K562 treated with DMSO at 1 percent for 24 hours (cell line): ENCODE measurements around the gene UBASH3B. TPM values are rescaled to one million over a fixed set of nuclear protein-coding genes. Genes with fewer than 3 reads are reported as not detected.

Experiments
- total RNA-seq: library from RNA; unstranded; fragments of 300-600 nt; gene quantifications from 2 replicates; pipeline ENCODE4 v1.2.3, GENCODE V29; 2022; ENCODE audit warnings: low read depth; ENCODE audit not compliant: insufficient read depth

UBASH3B gene
- not detected in 2 replicates for total RNA-seq

GRCh38 chr11:122655527-122656072 lies at the start of gene UBASH3B:
UBASH3B (plus strand) TSS chr11:122655722; CDS start chr11:122656050, 328 bp downstream.

Other genes with a start within 250 kb of the UBASH3B start
- gene CRTAM, start 182.8 kb downstream of the UBASH3B start, total RNA-seq: not detected in 2 replicates
- not detected in 2 replicates for gene JHY, start 227.0 kb downstream of the UBASH3B start, total RNA-seq